ENCODE results near the gene SEC61A1.

GRCh38 chr3:128011140-128011539 is 41.1 kb upstream of the SEC61A1 start:
- no peak for TF ChIP-seq POLR2A (IDR thresholded peaks at IDR 0.05)
- TF ChIP-seq CTCF (IDR thresholded peaks at IDR 0.05) = no peak
- TF ChIP-seq EP300 (IDR thresholded peaks at IDR 0.05) = no peak

All from ovary (tissue), 3 donors.